GM12865 (cell line): ENCODE data around the gene TNRC6C.

Experiments
- DNase-seq: peaks from one replicate; pipeline ENCODE4 v3.0.0; 2010; ENCODE audit warnings: low read depth
- H3K4me3 ChIP-seq: 2 replicates; pipeline ENCODE4 v1.5.1; 2011; ENCODE audit warnings: mild to moderate bottlenecking, low read depth, low read length, control low read depth
- TF ChIP-seq, protein P1 (sequence below): IDR thresholded peaks from 2 replicates; pipeline ENCODE4 v1.5.1; 2011; ENCODE audit warnings: low read length, control low read depth, low read depth, inconsistent platforms; ENCODE audit not compliant: insufficient read depth; ENCODE audit errors: missing control alignments

TNRC6C gene, protein sequence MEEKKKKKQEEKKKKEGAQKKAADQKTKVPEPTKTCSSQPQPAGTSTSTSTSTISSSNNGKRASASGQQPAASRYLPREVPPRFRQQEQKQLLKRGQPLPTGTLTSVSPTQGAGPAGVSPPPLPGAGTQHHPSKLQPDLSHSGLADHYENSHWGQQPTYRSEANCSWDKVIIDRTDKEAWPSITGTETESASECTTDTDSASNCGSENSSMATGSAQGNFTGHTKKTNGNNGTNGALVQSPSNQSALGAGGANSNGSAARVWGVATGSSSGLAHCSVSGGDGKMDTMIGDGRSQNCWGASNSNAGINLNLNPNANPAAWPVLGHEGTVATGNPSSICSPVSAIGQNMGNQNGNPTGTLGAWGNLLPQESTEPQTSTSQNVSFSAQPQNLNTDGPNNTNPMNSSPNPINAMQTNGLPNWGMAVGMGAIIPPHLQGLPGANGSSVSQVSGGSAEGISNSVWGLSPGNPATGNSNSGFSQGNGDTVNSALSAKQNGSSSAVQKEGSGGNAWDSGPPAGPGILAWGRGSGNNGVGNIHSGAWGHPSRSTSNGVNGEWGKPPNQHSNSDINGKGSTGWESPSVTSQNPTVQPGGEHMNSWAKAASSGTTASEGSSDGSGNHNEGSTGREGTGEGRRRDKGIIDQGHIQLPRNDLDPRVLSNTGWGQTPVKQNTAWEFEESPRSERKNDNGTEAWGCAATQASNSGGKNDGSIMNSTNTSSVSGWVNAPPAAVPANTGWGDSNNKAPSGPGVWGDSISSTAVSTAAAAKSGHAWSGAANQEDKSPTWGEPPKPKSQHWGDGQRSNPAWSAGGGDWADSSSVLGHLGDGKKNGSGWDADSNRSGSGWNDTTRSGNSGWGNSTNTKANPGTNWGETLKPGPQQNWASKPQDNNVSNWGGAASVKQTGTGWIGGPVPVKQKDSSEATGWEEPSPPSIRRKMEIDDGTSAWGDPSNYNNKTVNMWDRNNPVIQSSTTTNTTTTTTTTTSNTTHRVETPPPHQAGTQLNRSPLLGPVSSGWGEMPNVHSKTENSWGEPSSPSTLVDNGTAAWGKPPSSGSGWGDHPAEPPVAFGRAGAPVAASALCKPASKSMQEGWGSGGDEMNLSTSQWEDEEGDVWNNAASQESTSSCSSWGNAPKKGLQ (N-terminal part only)

GRCh38 chr17:77957857-77958715, at the start of gene TNRC6C:
Gene TNRC6C (plus strand): TSS chr17:77958703. CDS start chr17:78004207, 45,504 bp downstream.
- H3K4me3 ChIP-seq = peak within 1 kb of the TSS; percentile 61
- DNase-seq = peak; percentile 98
- TF ChIP-seq, protein P1, sequence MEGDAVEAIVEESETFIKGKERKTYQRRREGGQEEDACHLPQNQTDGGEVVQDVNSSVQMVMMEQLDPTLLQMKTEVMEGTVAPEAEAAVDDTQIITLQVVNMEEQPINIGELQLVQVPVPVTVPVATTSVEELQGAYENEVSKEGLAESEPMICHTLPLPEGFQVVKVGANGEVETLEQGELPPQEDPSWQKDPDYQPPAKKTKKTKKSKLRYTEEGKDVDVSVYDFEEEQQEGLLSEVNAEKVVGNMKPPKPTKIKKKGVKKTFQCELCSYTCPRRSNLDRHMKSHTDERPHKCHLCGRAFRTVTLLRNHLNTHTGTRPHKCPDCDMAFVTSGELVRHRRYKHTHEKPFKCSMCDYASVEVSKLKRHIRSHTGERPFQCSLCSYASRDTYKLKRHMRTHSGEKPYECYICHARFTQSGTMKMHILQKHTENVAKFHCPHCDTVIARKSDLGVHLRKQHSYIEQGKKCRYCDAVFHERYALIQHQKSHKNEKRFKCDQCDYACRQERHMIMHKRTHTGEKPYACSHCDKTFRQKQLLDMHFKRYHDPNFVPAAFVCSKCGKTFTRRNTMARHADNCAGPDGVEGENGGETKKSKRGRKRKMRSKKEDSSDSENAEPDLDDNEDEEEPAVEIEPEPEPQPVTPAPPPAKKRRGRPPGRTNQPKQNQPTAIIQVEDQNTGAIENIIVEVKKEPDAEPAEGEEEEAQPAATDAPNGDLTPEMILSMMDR = no peak

DNA sequence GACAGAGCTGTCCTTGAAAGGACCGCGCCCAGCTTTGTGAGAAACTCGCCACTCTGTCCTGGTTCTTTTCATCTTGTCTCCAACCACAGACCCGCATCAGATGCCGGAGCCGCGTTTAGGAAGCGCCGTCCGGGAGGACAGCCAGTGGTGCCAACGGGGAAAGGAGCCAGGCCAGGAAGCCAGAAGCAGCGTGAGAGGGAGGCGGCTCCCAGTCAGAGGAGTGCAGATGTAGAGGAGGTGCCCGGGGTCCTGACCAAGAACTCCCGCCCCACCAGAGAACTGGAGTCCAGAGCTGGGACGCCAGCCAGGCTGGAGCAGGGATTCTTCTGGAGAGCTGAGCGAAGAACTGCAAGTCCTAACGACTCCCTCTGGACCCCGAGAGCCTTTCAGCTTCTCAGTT, 49.3 kb upstream of the TNRC6C start:
- TF ChIP-seq, protein P1 = no peak
- H3K4me3 ChIP-seq = no peak overlapping the region
- DNase-seq = no peak

GRCh38 chr17:77909816-77910215, 48.7 kb upstream of the TNRC6C start:
- H3K4me3 ChIP-seq = no peak overlapping the region
- DNase-seq = no peak
- TF ChIP-seq, protein P1 = no peak

- no peak overlapping the region for H3K4me3 ChIP-seq
- TF ChIP-seq, protein P1 = no peak
- no peak for DNase-seq
Observed at GRCh38 chr17:77914385-77915254, 43.9 kb upstream of the TNRC6C start.

DNA sequence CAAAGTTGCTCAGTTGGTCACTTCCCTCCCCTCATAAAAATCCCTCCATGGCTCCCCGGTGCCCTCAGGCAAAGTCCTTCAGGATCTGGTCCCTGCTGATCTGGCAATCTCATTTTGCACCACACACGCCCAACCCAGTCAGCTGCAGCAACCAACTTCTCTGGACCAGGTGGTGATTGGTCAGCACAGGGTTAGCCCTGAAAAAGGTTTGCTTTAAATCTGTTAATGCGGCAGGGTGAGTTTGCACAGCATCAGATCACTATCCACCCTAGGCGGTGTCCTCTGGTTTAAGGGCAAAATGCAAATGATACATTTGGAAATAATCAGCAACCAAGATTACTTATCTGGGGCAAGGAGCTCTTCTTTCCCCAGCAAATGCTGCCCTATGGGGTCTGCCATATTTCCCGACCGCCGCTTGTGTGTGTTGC, 42.9 kb upstream of the TNRC6C start:
- no peak for DNase-seq
- TF ChIP-seq, protein P1 = no peak
- H3K4me3 ChIP-seq = no peak overlapping the region
